Astrocyte (in vitro differentiated cells and primary cell): ENCODE results near the gene CIDEB.

Experiments
- CTCF ChIP-seq: IDR thresholded peaks from 2 replicates; pipeline ENCODE4 v1.5.1; 2011; ENCODE audit warnings: low read depth, mild to moderate bottlenecking, inconsistent platforms, low read length, moderate library complexity; ENCODE audit not compliant: insufficient read depth
- EZH2 ChIP-seq: IDR thresholded peaks from 2 replicates; pipeline ENCODE4 v1.6.1; 2012; ENCODE audit warnings: mild to moderate bottlenecking, low read length, inconsistent platforms; ENCODE audit not compliant: insufficient read depth

GRCh38 chr14:24255931-24256711, 51.7 kb downstream of the CIDEB start:
- TF ChIP-seq CTCF (no peak), EZH2 (no peak)
